SIG-M5 treated with dmso at 0.1 percent for 504 hours (cell line): Measurements from ENCODE around the gene SORBS1.

Experiments
- DNase-seq: peaks from one replicate; lab custom pipeline; 2025; ENCODE audit not compliant: unreplicated experiment; lab: John Stamatoyannopoulos, UW

SORBS1 gene

DNA sequence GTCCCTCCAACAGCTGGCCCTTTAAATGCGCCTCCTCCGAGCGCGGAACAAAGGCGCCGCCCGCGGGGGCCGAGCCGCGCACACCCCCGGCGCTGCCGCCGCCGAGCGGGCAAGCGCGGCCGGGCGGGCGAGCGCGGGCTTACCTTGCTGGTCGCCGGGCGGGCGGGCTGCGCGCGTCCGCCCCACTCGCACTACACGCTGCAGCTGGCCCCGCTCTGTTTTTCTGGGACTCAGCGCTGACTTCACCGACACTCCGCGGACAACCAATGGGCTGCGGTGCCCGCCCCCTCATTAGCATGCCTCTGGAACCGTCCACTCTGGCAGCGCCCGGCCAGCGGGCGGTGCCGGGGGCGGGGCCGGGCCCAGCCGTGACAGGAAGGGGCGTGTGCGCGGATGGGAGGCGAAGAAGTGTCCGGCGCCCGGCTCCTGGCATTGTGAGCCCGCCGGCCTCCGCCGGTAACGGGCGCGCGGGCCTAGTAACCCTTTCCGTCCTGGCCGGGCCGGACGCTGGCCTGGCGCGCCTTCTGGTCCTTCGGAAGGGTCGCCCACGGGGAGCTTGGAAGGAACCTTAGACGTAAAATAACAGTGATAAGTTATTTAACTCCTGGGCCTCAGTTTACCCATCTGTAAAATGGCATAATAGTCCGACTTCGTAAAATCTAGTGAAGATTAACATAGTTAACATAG, at the start of gene SORBS1:
Gene SORBS1 (minus strand): TSS at position 195 of the 687 bp plus-strand sequence. CDS start 120,236 bp downstream, outside the sequence.
- DNase-seq, result peak; percentile 91

DNA sequence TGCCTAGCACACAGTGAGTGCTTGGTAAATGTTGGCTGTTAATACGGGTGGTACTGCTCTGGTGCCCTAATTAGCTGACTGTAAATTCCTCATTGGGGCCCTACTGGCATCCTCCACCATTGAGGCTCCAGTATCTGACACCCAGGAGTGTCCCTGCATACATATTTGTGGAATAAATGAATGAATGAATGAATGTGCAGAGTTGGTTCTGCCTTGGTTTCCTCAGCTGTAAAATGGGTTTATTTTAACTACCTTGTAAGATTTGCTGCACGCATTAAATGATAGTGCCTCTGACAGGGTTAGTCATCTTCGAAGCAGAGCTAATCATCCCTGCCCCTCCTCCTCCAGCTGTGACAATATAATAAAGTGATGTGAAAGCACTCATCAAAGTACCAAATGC, 49.6 kb upstream of the SORBS1 start:
- DNase-seq, result no peak

- DNase-seq, result no peak
These were observed 45.8 kb upstream of the SORBS1 start for GRCh38 chr10:95606922-95607321.

DNA sequence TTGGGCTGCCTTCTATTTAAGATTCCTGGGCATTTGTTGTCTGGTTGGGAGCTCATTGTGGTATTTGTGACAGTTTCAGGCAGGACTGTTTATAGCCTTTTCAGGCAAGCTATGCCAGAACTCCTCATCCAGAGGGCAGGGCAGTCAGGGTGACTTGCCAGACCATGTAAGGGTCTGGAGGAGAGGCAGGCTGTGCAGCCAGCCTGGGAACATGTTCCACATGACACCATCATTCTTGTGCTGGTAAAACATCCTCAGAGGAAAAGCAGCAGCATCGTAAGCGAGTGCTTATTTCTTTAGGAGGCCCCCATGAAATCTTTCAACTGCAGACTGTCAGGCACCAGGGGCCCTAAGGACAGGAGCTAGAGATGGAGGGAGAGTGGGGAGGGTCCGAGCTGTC, 44.0 kb upstream of the SORBS1 start:
- no peak for DNase-seq

DNA sequence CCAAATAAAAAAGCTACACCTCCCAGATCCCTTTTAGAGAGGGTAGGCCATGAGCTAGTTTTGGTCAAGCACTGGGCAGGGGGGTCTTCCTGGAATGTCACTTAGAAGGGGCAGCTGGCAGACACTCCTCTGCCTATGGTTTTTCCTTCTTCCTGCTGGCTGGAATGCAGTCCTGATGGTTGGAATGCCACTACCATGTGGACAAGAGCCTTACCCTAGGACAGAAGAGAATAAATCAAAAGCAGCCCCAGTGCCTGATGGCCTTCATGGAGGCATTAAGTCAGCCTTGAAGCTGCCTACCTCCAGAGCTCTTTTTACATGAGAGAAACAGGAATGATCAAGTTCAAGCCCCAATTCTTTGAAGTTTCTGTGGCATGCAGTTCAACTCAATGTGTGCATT, 43.5 kb upstream of the SORBS1 start:
- DNase-seq, result no peak

DNA sequence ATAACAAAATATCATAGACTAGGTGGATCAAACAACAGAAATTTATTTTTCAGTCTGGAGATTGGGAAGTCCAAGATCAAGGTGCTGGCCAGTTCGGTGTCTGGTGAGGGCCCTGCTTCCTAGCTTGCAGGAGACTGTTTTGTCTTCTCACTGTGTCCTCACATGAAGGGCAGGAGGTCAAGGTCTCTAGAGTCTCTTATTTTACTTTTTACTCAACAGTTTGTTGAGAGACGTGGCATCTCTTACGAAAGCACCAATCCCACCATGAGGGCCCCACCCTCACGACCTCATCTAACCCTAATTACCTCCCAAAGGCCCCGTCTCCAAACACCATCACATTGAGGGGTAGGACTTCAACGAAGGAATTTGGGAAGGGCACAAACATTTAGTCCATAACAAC, 41.2 kb upstream of the SORBS1 start:
- no peak for DNase-seq

GRCh38 chr10:95601116-95601719, 40.0 kb upstream of the SORBS1 start:
- DNase-seq, result peak; percentile 73

- DNase-seq, result no peak
These were observed 39.0 kb upstream of the SORBS1 start for GRCh38 chr10:95600158-95600557.

- no peak for DNase-seq
These were observed 36.6 kb upstream of the SORBS1 start for GRCh38 chr10:95597788-95598187.

GRCh38 chr10:95588025-95588424, 26.9 kb upstream of the SORBS1 start:
- DNase-seq, result no peak

DNA sequence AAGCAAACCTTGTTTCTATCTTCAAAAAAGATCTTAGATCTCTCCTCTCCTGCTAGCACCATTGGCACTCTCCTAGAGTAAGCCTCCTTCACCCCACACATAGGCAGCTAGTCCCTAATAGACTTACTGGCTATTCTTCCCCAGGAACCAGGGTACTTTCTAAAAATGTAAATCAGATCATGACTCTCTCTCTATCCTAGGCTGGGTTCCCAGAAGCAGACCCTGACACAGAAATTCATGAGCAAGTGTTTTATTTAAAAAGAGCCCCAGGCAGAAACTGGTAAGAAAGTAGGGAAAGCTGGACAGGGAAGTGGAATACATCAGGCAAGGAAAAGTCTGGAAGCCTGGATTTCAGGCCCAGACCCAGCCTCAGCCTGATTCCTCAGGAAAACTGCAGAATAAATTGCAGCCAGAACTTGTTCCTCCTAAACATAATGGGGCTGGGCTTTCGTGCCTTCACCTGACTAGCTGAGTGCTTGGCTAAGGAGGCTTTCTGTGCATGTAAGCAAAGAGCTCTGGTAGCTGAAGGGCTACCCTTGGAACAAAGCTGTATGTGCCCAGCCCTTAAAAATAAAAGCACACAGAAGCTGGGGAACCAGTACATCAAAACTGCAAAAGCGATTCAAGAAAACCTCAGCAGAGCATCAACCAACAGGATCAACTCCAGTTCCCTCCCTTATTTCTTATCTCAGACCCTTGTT, 18.8 kb upstream of the SORBS1 start:
- no peak for DNase-seq

GRCh38 chr10:95579292-95579691, 18.1 kb upstream of the SORBS1 start:
- DNase-seq, result no peak

DNA sequence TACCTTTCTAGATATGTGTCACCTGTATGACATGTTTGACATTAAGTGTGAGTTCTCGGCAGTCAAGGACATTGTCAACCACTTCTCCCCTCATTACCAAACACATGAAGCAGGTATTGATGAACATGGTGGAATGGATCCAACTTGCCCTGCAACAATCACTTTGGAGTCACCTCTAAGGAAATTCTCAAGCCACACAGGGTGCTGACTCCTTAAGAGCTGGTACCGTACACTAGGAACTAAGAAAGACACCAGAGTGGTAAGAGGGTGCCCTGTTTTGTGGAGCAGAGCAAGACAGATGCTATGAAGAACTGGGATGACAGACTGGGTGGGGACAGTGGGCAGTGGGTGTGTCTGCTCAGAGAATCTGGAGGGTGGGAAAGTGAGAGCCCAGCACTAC, 17.4 kb upstream of the SORBS1 start:
- no peak for DNase-seq

DNA sequence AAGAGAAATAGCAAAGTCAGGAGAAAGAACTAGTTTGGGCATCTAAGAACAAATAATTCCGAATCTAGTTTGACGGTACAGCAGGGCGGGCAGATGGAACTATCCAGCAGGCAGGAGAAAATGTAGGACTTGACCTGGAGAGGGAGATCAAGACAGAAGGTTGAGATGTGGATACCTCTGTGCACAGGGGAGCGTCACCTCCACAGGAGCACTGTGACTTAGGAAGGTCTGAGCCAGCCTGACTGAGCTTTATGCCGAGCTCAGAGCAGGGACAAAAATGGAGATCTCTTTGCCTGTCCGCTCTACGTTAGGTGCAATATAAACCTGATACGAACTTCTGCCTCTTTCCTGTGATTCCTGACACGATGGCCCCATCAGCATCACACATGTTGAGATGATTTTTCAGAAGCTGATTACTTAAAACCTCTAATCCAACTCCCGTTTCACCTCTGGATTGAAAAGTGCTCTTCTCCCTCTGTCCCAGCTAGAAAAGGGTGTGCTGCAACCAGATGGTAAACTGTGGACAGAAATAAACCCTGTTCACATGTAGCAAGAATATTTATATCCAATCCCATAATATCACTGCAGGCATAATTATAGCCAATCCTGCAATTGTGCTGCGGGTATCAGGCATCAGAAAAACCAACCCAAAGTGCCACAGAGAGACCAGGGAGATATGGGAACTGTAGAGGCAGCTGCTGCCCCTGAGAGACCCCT, 13.6 kb upstream of the SORBS1 start:
- no peak for DNase-seq

- DNase-seq, result no peak
These were observed 12.9 kb upstream of the SORBS1 start for GRCh38 chr10:95573964-95574604.

DNA sequence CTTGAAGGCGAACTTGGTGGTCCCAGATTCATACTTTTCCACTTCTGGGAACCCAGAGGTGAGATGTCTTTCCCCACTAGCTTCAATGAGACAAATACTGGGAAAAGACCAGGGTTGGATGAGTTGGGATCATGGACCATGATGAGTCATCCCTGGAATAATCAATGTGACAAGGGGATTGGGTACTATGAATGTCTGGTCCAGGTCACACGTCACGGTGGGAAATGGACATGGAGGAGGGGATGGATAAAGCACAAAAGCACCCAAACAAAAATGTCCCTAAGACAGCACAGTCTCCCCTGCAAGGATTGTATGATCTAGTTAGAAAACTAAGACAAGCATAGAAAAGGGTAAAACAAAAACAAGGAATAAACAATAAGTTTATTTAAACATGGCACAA, 12.4 kb upstream of the SORBS1 start:
- no peak for DNase-seq

DNA sequence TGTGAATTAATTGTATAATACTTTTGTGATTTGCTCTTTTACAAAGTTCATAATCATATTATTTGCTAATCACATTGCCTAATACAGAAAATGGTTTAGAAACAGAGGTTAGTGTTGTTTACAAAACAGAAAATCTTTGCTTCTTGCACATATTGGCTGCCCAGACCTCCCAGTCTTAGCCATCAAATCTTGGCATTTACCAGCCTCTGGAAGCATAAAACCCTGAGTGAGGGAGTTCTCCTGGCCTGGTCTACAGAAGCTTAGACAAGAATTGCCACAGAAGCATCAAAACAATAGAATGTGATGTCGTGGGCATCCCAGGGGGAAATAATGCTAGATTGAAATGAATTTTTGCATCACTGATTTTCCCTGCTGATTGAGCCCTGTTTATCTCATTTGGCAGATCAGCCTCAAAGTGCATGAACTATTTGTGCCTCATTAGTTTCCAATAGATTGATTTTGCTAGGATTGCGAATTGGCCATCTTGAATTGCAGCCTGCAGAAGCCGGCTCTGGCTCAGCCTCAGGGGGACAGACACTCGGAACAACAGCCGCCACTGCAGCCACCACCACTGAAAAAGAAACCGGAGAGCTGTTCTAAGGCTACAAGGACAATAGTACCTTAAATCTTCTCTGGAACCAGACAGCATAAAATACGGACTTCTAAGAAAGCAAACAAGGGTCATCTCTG, 11.1 kb upstream of the SORBS1 start:
- no peak for DNase-seq

GRCh38 chr10:95571390-95571789, 10.2 kb upstream of the SORBS1 start:
- DNase-seq, result no peak

DNA sequence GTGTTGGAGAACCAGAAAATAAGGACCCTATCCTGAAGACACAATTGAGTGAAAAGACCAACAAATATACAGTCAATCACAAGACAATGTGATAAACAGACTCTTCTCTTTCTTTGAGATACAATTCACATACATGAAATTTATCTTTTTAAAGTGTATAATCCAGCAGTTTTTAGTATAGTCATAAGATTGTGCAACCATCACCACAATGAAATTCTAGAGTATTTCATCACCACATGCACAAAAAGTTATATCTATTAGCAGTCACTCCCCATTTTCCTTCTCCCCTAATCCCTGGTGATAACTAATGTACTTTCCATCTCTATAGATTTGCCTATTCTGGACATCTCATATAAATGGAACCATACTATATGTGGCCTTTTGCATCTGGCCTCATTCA, 8.2 kb upstream of the SORBS1 start:
- no peak for DNase-seq

- no peak for DNase-seq
These were observed 6.9 kb upstream of the SORBS1 start for GRCh38 chr10:95567903-95568630.
